Measurements from ENCODE around the gene RNF187.
A peak's percentile ranks its signal among the peaks of the same experiment; 100 is the strongest.
"Not testable (repeated sequence)": the region's sequence is repeated elsewhere in the genome, so short reads cannot be mapped to it uniquely, and the experiment has no call there.

Gene RNF187

DNA sequence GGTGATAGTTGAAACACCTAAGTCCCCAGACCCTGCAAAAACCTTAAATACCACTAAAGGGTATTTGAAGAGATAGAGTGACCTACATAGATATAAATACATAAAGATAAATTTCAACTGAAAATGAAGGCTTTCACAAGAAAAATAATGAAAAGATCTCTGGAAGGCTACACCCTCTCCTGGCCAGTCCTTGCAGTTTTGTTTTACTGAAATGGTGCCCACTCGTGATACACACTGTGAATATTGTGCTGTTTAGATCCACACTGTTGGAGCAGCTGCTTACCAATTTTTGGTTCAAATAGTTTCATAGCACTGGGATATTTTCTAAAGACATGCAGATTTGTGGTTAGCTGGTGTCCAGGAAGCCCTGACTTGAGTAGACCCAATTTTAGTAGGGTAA, 31.5 kb upstream of the RNF187 start:
- H3K27me3 Mint-ChIP-seq, result peaks cover 10% of the 10 kb centered on the region
- H3K36me3 Mint-ChIP-seq (ENCODE audit: low read depth), result peaks cover 4% of the 10 kb centered on the region
- DNase-seq (no peak), ATAC-seq (no peak)
- peaks cover 36% of the 10 kb centered on the region for H3K4me1 Mint-ChIP-seq
- H3K9me3 Mint-ChIP-seq, result no peaks in the 10 kb centered on the region
- no peak overlapping the region for H3K27ac Mint-ChIP-seq
- peak overlapping the region; percentile 59 for H3K4me3 Mint-ChIP-seq

DNA sequence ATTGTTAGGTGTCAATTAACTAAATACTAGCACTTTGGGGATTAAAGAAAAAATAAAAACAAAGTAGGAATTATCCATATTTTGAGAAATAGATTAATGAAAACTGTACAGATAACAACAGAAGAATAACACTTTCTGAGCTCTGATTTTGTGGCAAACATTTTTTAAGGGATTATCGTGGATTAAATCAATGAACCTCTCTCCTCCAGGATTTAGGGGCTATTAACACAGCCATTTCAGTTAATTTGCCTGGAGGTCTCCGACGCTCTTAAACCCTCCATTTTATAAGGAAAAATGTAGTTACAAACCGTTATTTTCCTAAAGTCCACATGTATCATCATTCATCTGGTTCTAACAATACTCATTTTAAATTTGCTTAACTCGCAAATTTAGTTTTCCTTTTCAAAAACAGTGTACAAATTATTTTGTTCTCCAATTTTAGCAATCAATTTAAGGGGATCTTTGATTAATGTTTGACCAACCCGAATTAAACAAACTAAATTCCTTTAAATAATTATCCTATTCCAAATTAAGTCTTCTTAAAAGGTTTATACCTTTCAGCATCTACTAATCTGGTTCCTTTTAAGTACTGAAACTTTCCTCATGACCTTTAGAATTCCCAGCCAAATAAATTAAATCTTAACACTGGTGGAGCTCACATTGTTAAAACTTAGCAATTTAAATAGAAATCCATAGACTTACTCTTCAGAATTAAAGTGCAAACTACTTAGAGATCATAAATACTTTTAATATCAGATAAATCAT, 30.7 kb upstream of the RNF187 start:
- DNase-seq (no peak), ATAC-seq (no peak)
- Mint-ChIP-seq H3K4me1 (peaks cover 38% of the 10 kb centered on the region), H3K4me3 (peak overlapping the region; percentile 88), H3K27ac (peak overlapping the region; percentile 89), H3K27me3 (peaks cover 13% of the 10 kb centered on the region), H3K9me3 (no peaks in the 10 kb centered on the region), H3K36me3 (ENCODE audit: low read depth) (peaks cover 4% of the 10 kb centered on the region)

DNA sequence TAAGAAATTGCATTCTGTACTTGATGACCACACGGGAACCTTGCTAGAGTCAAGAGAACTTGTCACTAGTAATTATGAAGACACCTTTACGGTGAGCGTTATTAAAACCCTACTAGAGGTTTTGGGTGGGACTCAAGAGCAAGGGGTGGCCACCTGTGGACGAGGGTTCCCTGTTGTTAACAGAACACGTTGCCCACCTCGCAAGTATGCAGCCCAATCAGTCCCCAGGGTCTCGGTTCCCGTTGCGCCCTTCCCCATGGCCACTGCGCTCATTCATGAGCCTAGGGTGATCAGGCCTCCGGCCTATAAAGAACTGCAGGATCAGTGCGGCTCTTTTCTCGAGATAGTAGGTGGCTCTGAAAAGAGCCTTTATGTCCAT, 30.2 kb upstream of the RNF187 start:
- no peak for ATAC-seq

DNA sequence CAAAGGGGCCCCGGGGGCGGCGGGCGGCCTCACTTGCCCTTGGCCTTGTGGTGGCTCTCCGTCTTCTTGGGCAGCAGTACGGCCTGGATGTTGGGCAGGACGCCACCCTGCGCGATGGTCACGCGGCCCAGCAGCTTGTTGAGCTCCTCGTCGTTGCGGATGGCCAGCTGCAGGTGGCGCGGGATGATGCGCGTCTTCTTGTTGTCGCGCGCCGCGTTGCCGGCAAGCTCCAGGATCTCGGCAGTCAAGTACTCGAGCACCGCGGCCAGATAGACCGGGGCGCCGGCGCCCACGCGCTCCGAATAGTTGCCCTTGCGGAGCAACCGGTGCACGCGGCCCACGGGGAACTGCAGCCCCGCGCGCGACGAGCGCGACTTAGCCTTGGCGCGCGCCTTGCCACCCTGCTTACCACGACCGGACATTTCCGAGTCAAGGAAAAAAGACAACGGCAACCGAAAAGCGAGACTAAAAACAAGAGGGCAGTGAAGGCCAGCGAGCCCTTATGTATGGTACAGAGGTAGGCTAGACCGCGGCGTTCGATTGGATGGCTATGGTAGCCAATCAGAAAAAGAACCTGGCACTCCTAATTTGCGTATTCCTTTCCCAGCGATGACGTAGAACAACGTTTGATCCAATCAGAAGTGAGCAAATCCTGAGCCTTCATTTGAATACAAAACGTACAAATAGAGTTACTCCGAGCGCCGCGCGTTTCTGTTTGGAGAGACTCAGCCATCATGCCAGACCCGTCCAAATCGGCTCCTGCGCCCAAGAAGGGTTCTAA, 29.6 kb upstream of the RNF187 start:
- peak; percentile 93 for ATAC-seq
- H3K4me3 Mint-ChIP-seq, result peak overlapping the region; percentile 88
- H3K4me1 Mint-ChIP-seq, result peaks cover 41% of the 10 kb centered on the region
- H3K9me3 Mint-ChIP-seq, result no peaks in the 10 kb centered on the region
- peaks cover 19% of the 10 kb centered on the region for H3K27me3 Mint-ChIP-seq
- DNase-seq, result peak; percentile 78
- H3K27ac Mint-ChIP-seq, result peak overlapping the region; percentile 89
- H3K36me3 Mint-ChIP-seq (ENCODE audit: low read depth), result peaks cover 4% of the 10 kb centered on the region

More for the DNA sequence above, 30.2 kb upstream of the RNF187 start:
- H3K4me3 Mint-ChIP-seq, result peak overlapping the region; percentile 88
- DNase-seq, result no peak
- H3K27me3 Mint-ChIP-seq, result peaks cover 15% of the 10 kb centered on the region
- peaks cover 38% of the 10 kb centered on the region for H3K4me1 Mint-ChIP-seq
- peaks cover 4% of the 10 kb centered on the region for H3K36me3 Mint-ChIP-seq (ENCODE audit: low read depth)
- no peaks in the 10 kb centered on the region for H3K9me3 Mint-ChIP-seq
- H3K27ac Mint-ChIP-seq, result peak overlapping the region; percentile 89

DNA sequence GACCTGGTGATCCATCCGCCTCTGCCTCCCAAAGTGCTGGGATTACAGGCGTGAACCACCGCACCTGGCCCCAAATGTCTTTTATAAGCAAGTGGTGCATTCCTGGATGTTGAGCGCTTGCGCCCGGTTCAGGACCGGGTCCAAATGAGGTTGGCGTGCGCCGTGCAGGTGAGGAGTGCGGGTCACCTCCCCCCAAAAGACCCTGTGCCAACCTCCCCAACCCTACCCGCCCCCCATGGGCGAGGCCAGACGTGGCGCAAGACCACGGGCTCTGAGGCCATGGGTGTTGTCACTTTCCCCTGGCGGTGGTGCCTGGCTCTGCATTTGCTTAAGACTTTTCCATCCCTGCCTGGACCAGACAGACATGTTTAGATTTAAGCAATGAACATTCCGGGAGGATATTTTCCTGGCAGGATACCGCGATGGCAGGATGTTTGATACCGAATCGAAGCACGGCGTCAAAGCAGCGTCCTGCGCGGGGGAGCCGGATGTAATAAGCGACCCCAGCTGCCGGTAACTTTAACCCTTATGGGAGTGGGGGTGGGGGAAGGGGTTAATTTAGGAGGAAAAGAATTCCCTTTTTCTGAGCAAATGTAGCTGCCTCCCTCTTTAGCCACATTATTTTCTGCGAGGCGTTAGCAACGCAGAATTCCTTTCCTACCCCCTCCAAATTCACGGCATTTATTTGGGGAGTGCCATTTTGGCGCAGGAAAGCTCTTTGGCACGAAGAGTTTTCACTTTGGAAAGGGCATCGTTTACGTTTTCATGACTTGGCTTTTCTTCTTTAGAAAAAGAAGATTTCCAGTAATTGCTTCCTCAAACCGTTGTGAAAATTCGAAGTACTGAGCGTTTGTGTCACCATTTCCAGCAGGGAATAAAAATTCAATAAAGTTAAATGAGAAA, 27.8 kb upstream of the RNF187 start:
- Mint-ChIP-seq H3K27me3 (peaks cover 25% of the 10 kb centered on the region), H3K27ac (peak overlapping the region; percentile 89), H3K9me3 (no peaks in the 10 kb centered on the region), H3K4me1 (peaks cover 53% of the 10 kb centered on the region), H3K36me3 (ENCODE audit: low read depth) (peaks cover 4% of the 10 kb centered on the region), H3K4me3 (peak overlapping the region; percentile 88)
- DNase-seq, result peak; percentile 72
- peak; percentile 16 for ATAC-seq

DNA sequence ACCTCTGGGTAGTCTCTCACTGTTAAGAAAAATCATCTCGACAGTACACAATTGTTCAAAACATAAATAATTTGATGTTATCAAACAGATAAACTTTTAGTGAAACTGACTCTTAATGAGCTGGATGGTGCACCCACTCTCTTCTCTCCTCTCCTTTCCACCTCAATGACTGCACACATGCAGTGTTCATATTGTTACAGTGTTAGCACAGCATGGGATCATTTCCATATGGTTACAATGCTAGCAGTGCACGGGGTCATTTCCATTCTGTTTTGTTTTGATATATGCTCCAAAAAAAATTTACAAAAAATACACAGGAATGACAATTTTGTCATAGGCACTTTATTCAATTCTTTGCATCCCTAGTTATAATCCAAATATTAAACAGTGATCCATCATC, 26.4 kb upstream of the RNF187 start:
- Mint-ChIP-seq H3K9me3 (no peaks in the 10 kb centered on the region), H3K27ac (no peak overlapping the region)

DNA sequence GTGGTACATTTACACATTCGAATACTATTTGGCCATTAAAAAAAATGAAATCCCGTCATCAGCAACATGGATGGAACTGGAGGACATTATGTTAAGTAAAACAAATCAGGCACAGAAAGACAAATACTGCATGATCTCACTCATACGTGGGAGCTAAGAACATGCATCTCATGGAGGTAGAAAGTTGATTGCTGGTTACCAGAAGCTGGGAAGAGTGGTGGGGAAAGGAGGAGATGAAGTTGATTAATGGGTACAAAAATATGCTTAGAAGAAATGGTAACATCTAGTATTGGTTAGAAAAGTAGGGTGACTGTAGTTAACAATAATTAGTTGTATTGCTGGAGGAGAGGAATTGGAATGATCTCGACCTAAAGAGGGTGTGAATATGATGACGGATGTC, 24.6 kb upstream of the RNF187 start:
- Mint-ChIP-seq H3K4me3 (peak overlapping the region; percentile 87), H3K4me1 (peaks cover 61% of the 10 kb centered on the region), H3K27ac (no peak overlapping the region), H3K36me3 (ENCODE audit: low read depth) (peaks cover 6% of the 10 kb centered on the region), H3K9me3 (no peaks in the 10 kb centered on the region), H3K27me3 (peaks cover 46% of the 10 kb centered on the region)
- DNase-seq (no peak), ATAC-seq (no peak)

More for the DNA sequence above, 26.4 kb upstream of the RNF187 start:
- DNase-seq, result no peak
- ATAC-seq, result no peak
- peaks cover 6% of the 10 kb centered on the region for H3K36me3 Mint-ChIP-seq (ENCODE audit: low read depth)
- peaks cover 32% of the 10 kb centered on the region for H3K27me3 Mint-ChIP-seq
- H3K4me1 Mint-ChIP-seq, result peaks cover 62% of the 10 kb centered on the region
- H3K4me3 Mint-ChIP-seq, result peak overlapping the region; percentile 6

DNA sequence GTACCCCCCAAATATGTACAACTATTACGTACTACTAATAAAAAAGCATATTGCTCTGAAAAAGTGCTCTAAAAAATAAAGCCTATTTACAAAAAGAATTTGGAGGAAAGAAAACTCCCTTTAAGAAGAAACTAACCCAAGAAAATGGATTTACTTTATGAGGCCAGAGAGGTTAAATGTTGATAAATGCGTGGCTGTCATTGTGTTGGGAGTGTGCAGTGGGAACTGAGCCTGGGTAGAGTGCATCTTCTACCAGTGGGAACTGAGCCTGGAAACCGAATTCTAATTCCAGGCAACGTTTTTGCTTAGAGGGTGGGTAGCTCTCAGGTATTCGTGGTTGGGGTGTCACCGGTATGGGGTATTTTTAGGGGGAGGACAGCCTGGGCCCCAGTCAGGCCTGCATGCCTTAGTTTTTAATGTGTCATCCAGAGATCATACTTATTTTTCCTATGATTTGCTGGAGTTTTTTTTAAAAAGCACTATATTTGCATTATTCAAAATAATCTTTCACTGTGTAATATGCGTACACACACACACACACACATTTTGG, 24.1 kb upstream of the RNF187 start:
- Mint-ChIP-seq H3K27ac (peak overlapping the region; percentile 77), H3K36me3 (ENCODE audit: low read depth) (peaks cover 1% of the 10 kb centered on the region), H3K4me1 (peaks cover 55% of the 10 kb centered on the region), H3K9me3 (no peaks in the 10 kb centered on the region), H3K4me3 (peak overlapping the region; percentile 87), H3K27me3 (peaks cover 48% of the 10 kb centered on the region)
- DNase-seq (no peak), ATAC-seq (no peak)

DNA sequence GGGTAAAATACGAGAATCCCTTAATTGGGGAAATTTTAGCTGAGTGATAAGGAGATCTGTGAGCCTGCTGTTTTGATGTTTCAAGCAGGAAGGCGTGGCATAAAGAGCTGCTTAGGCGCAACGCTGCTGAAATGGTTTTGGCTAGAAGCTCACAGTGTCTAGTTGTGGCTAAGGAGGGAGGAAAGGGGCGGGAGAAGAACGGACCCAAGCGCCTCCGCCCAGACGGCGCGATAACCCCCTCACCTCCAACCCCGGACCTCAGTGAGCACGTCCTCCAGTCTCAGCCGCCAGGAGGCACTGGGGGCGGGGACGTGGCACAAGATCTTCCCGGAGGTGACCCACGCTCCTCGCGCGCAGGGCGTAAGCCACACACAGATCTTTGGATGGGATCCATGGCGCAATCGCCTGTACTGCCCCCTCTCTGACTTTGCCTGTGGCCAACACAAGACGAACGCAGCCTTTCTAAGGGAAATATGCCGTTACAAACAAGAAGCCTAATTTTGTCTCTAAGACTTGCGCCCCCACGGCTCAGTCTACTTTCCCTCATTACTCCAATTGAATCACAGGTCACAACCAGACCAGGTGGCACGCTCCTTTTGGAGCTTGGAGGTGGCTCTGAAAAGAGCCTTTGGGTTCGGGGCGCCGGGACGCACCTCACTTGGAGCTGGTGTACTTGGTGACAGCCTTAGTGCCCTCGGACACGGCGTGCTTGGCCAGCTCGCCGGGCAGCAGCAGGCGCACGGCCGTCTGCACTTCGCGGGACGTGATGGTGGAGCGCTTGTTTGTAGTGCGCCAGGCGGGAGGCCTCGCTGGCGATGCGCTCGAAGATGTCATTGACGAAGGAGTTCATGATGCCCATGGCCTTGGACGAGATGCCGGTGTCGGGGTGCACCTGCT, 23.4 kb upstream of the RNF187 start:
- peak; percentile 73 for DNase-seq
- ATAC-seq, result peak; percentile 78
- H3K4me1 Mint-ChIP-seq, result peaks cover 50% of the 10 kb centered on the region
- H3K36me3 Mint-ChIP-seq (ENCODE audit: low read depth), result peaks cover 1% of the 10 kb centered on the region
- peak overlapping the region; percentile 87 for H3K4me3 Mint-ChIP-seq
- peak overlapping the region; percentile 77 for H3K27ac Mint-ChIP-seq
- H3K9me3 Mint-ChIP-seq, result no peaks in the 10 kb centered on the region
- H3K27me3 Mint-ChIP-seq, result peaks cover 48% of the 10 kb centered on the region

DNA sequence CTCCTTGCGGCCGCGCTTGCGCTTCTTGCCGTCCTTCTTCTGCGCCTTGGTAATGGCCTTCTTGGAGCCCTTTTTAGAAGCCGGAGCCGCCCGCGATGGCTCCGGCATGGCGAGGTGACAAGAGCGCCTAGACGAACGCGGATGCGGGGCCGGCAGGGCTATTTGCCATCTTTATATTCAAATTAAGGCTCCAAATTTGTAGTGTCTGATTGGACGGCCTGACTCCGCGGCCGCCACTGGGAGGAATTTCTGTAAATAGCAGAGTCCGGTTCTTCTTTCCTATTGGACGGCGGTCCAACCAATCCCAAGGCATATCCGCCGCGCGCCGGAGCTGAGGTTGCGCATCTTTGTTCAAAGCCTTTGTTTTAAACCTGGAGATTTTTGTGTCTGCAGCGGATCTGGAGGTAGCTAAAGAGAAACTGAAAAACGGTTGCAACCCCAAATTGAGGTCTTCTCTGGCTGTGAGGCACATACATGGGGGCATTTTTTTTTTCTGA, 22.6 kb upstream of the RNF187 start:
- peaks cover 46% of the 10 kb centered on the region for H3K4me1 Mint-ChIP-seq

DNA sequence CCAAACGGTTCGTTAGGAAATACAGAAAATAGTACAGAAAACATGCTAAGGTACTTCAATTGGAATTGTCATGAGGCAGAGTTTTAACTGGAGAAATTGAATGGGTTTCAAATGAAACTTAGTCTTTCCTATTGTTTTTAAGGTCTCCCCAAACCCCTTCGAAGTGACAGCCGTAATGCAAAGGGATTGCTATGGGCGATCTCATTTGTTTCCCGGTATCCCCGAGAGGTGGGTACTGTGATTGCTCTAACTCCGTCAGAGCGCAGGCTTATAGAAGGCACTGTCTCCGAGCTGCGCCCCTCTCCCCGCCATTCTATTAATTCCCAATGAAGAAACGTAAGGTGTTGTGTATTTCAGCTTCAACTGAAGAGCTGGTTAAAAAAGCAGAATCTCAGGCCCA, 22.0 kb upstream of the RNF187 start:
- Mint-ChIP-seq H3K27ac (peak overlapping the region; percentile 86), H3K4me1 (peaks cover 46% of the 10 kb centered on the region), H3K36me3 (ENCODE audit: low read depth) (peaks cover 1% of the 10 kb centered on the region), H3K9me3 (no peaks in the 10 kb centered on the region), H3K27me3 (peaks cover 60% of the 10 kb centered on the region), H3K4me3 (peak overlapping the region; percentile 87)
- no peak for ATAC-seq
- DNase-seq, result no peak

More for the DNA sequence above, 22.6 kb upstream of the RNF187 start:
- H3K9me3 Mint-ChIP-seq, result no peaks in the 10 kb centered on the region
- H3K27me3 Mint-ChIP-seq, result peaks cover 55% of the 10 kb centered on the region
- peak; percentile 79 for ATAC-seq
- peak overlapping the region; percentile 86 for H3K27ac Mint-ChIP-seq
- peak overlapping the region; percentile 87 for H3K4me3 Mint-ChIP-seq
- peak; percentile 82 for DNase-seq
- peaks cover 1% of the 10 kb centered on the region for H3K36me3 Mint-ChIP-seq (ENCODE audit: low read depth)

DNA sequence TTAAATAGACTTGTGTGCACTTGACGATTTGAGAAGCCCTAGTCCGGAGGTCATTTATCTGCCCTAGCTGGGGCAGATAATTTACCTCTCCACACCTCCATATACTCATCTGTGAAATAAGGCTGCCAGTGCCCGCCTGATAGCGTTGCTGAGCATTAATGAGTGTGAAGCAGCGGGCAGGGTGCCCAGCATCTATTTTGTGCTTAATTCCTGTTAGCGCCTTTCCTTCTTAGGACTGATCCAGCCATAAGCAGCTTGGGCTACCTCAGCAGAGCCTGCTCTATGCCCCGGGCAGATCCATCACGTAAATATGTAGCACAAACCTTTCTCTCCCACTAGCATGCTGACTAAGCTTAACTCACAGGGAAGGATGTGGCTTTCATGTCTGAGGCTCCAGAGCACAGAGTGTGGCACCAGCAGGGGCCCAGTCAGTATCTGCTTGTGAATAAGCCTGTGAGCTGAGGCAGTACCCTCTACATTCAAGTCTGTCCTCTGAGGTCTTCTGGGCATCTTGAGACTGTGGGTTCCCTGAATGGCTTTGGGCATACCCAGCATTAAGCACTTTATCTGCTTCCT, 21.5 kb upstream of the RNF187 start:
- ATAC-seq (peak; percentile 40), DNase-seq (no peak)
- peaks cover 60% of the 10 kb centered on the region for H3K27me3 Mint-ChIP-seq
- H3K9me3 Mint-ChIP-seq, result no peaks in the 10 kb centered on the region
- peaks cover 1% of the 10 kb centered on the region for H3K36me3 Mint-ChIP-seq (ENCODE audit: low read depth)
- no peak overlapping the region for H3K27ac Mint-ChIP-seq
- peak overlapping the region; percentile 87 for H3K4me3 Mint-ChIP-seq
- H3K4me1 Mint-ChIP-seq, result peaks cover 44% of the 10 kb centered on the region

DNA sequence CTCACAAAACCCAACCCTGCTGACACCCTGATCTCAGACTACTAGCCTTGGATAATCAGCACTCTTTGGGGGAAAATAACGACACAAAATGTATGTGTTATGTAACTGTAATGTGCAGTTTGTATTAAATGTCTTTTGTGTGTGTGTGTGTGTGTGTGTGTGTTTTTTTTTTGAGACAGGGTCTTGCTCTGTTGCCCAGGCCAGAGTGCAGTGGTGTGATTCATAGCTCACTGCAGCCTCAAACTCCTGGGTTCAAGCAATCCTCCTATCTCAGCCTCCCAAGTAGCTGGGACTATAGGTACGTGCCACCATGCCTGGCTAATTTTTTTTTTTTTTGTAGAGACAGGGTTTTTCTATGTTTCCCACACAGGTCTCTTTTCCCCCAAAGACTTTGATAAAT, 19.0 kb upstream of the RNF187 start:
- DNase-seq; H3K36me3 Mint-ChIP-seq (ENCODE audit: low read depth); H3K27ac Mint-ChIP-seq; H3K9me3 Mint-ChIP-seq; ATAC-seq; H3K4me3 Mint-ChIP-seq: not testable (repeated sequence)
- peaks cover 50% of the 10 kb centered on the region for H3K4me1 Mint-ChIP-seq
- peaks cover 62% of the 10 kb centered on the region for H3K27me3 Mint-ChIP-seq
